ENCODE results near the gene CDH4. TPM values are rescaled to one million over a fixed set of nuclear protein-coding genes. Genes with fewer than 3 reads are reported as not detected.

The CDH4 gene
- total RNA-seq, 3 donors from 2014 or later (not counting 1 experiment from before 2014, with no cell fraction given) = 0.18 TPM; not detected in 2

DNA sequence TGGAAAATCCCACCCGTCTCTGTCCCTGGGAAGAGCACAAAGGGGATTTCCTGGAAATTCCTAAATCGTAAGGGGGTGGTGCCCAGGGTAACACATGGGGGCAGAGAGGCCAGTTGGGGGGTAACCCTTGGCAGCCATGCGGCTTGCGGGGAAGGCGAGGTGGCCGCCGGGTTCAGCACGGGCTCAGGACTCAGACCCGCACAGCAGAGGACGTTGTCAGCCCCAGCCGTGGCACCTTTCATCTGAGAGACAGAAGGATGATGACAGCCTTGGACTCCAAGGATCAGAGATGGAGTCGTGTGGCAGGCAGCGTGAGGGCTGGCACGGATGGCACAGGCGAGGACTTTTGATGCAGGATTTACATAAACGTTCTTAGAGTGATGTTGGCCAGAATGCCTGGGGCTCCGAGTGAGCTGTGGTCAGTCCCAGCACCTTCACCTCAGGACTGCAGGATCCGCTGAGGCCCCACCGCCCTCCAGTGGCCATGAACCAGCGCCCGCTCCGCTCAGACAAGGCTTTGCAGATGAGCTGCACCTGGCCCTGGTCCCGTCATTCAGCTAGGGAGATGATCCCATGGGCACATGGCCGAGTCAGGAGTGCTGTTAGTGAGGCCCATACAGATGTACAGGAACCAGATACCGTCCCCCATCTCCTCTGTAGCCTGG is 623.3 kb downstream of the CDH4 start:
- Histone ChIP-seq H3K9me3 (ENCODE audit: control insufficient read depth, insufficient read depth, low read length) (peaks cover 6% of the 10 kb centered on the region), H3K27me3 (ENCODE audit: control insufficient read depth, insufficient read depth, low read length) (no peaks in the 10 kb centered on the region), H3K4me3 (ENCODE audit: low read length) (no peak overlapping the region), H3K27ac (ENCODE audit: low read length) (no peak overlapping the region), H3K4me1 (ENCODE audit: control insufficient read depth, insufficient read depth, low read length) (no peaks in the 10 kb centered on the region), H3K36me3 (ENCODE audit: control insufficient read depth, insufficient read depth, low read length) (no peaks in the 10 kb centered on the region)
- no peak overlapping the region for H3K4me3 Mint-ChIP-seq
- no peaks in the 10 kb centered on the region for H3K36me3 Mint-ChIP-seq
- H3K9me3 Mint-ChIP-seq = no peaks in the 10 kb centered on the region
- peaks cover 0 to 2% of the 10 kb centered on the region in 2 donors for H3K27me3 Mint-ChIP-seq (ENCODE audit: low read depth in 2 of 2)
- no peak overlapping the region for H3K27ac Mint-ChIP-seq
- DNase-seq (no peak), ATAC-seq (no peak)
- 91% methylated on average over 25 of the region's 25 CpGs for WGBS (ENCODE audit: insufficient coverage)
- TF ChIP-seq, protein P1, sequence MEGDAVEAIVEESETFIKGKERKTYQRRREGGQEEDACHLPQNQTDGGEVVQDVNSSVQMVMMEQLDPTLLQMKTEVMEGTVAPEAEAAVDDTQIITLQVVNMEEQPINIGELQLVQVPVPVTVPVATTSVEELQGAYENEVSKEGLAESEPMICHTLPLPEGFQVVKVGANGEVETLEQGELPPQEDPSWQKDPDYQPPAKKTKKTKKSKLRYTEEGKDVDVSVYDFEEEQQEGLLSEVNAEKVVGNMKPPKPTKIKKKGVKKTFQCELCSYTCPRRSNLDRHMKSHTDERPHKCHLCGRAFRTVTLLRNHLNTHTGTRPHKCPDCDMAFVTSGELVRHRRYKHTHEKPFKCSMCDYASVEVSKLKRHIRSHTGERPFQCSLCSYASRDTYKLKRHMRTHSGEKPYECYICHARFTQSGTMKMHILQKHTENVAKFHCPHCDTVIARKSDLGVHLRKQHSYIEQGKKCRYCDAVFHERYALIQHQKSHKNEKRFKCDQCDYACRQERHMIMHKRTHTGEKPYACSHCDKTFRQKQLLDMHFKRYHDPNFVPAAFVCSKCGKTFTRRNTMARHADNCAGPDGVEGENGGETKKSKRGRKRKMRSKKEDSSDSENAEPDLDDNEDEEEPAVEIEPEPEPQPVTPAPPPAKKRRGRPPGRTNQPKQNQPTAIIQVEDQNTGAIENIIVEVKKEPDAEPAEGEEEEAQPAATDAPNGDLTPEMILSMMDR (IDR thresholded peaks at IDR 0.05) = no peak
- intact Hi-C loops (cut with micrococcal nuclease) = no loop called here
- no peaks in the 10 kb centered on the region for H3K4me1 Mint-ChIP-seq

DNA sequence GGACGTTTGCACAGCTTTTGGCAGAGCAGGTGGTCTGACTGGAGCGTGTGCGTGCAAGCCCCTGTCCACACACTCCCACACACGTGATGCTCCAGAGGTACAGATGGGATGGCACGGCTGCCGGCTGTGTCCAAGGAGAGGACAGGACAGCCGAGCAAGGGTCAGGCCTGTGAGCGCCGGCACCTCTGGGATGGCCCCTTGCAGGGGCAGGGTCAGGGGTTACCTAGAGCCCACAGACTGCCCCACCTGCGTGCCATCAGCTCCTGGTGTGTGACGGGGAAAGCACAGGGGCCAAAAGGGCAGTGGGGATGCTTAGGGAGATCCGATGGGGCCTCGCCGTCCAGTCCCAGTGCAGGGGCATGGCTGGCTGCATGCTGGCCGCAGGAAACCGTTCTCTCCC is 623.9 kb downstream of the CDH4 start:
- DNase-seq (no peak), ATAC-seq (no peak)
- H3K4me1 Mint-ChIP-seq = no peaks in the 10 kb centered on the region
- no peak overlapping the region for H3K4me3 ChIP-seq (ENCODE audit: low read length)
- H3K36me3 ChIP-seq (ENCODE audit: control insufficient read depth, insufficient read depth, low read length) = no peaks in the 10 kb centered on the region
- intact Hi-C loops (cut with micrococcal nuclease) = no loop called here
- TF ChIP-seq, protein P1 (IDR thresholded peaks at IDR 0.05) = no peak
- no peaks in the 10 kb centered on the region for H3K36me3 Mint-ChIP-seq
- H3K27ac ChIP-seq (ENCODE audit: low read length) = no peak overlapping the region
- peaks cover 6% of the 10 kb centered on the region for H3K9me3 ChIP-seq (ENCODE audit: control insufficient read depth, insufficient read depth, low read length)
- no peaks in the 10 kb centered on the region for H3K4me1 ChIP-seq (ENCODE audit: control insufficient read depth, insufficient read depth, low read length)
- WGBS (ENCODE audit: insufficient coverage) = 88% methylated on average over 16 of the region's 16 CpGs
- H3K27me3 Mint-ChIP-seq (ENCODE audit: low read depth in 2 of 2) = peaks cover 0 to 2% of the 10 kb centered on the region in 2 donors
- H3K27me3 ChIP-seq (ENCODE audit: control insufficient read depth, insufficient read depth, low read length) = no peaks in the 10 kb centered on the region
- no peaks in the 10 kb centered on the region for H3K9me3 Mint-ChIP-seq
- no peak overlapping the region for H3K27ac Mint-ChIP-seq
- H3K4me3 Mint-ChIP-seq = no peak overlapping the region

DNA sequence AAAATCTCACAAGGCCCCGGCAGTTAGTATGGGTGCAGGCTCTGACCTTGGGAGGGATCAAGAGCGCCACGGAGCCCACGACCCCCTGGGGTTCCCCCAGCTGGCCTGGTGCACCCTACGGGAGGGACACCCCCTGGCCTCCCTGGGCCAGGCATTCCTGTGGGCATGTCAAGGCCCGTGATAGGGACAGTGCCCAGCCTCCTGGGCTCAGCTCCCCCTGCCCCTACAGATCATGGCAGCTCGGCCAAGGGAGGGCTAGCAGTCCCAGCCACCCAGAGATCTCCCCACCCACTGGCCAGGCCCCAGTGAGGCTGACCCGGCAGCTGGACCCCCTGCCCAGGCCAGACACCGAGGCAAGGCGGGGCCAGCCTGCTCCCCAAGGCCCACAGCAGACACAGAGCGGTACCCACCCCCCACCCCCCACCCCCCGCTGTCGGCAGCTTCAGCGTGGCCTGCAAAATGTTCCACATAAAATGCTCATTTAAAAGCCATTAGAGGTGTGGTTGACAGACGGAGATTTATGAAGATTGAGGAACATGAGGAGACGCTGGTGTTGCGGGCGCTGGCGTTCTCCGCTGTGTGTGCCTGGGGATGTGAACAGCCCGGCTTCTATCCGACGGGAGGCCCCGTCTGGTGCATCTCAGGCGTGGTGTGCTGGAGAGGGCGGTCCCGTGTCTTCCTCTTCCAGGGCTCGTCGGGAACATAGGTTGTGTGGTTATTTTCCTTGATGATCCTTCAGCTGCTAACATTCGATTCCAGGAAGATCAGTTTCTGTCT is 625.1 kb downstream of the CDH4 start:
- H3K4me3 ChIP-seq (ENCODE audit: low read length) = no peak overlapping the region
- H3K9me3 ChIP-seq (ENCODE audit: control insufficient read depth, insufficient read depth, low read length) = peaks cover 6% of the 10 kb centered on the region
- TF ChIP-seq, protein P1 (IDR thresholded peaks at IDR 0.05) = no peak
- H3K36me3 Mint-ChIP-seq = no peaks in the 10 kb centered on the region
- no peaks in the 10 kb centered on the region for H3K36me3 ChIP-seq (ENCODE audit: control insufficient read depth, insufficient read depth, low read length)
- DNase-seq (no peak), ATAC-seq (no peak)
- no peaks in the 10 kb centered on the region for H3K27me3 ChIP-seq (ENCODE audit: control insufficient read depth, insufficient read depth, low read length)
- H3K4me1 Mint-ChIP-seq = no peaks in the 10 kb centered on the region
- no peak overlapping the region for H3K27ac Mint-ChIP-seq
- no peak overlapping the region for H3K4me3 Mint-ChIP-seq
- H3K27ac ChIP-seq (ENCODE audit: low read length) = no peak overlapping the region
- no peaks in the 10 kb centered on the region for H3K9me3 Mint-ChIP-seq
- 89% methylated on average over 26 of the region's 30 CpGs for WGBS (ENCODE audit: insufficient coverage)
- H3K27me3 Mint-ChIP-seq (ENCODE audit: low read depth in 2 of 2) = peaks cover 0 to under 1% of the 10 kb centered on the region in 2 donors
- no peaks in the 10 kb centered on the region for H3K4me1 ChIP-seq (ENCODE audit: control insufficient read depth, insufficient read depth, low read length)
- intact Hi-C loops (cut with micrococcal nuclease) = no loop called here
